Neural crest cell (in vitro differentiated cells): ENCODE results near the gene RAP1GDS1. TPM values are rescaled to one million over a fixed set of nuclear protein-coding genes. Genes with fewer than 3 reads are reported as not detected.
"Not testable (repeated sequence)": the region's sequence is repeated elsewhere in the genome, so short reads cannot be mapped to it uniquely, and the experiment has no call there.

Experiments used
- DNase-seq: peaks from one replicate; pipeline ENCODE4 v3.0.0; 2021; ENCODE audit warnings: low read depth, mixed read lengths, low spot score
- H3K27ac Mint-ChIP-seq: one replicate; pipeline ENCODE4 v1.8.0; 2021; ENCODE audit warnings: mild to moderate bottlenecking, mixed read lengths; ENCODE audit not compliant: unreplicated experiment
- H3K27me3 Mint-ChIP-seq: 2 replicates; pipeline ENCODE4 v1.8.0; 2021; ENCODE audit warnings: low read depth, mild to moderate bottlenecking, mixed read lengths
- H3K36me3 Mint-ChIP-seq: 2 replicates; pipeline ENCODE4 v1.8.0; 2021; ENCODE audit warnings: low read depth, mild to moderate bottlenecking, mixed read lengths
- H3K4me1 Mint-ChIP-seq: 2 replicates; pipeline ENCODE4 v1.8.0; 2021; ENCODE audit warnings: mixed read lengths
- H3K4me3 Mint-ChIP-seq: one replicate; pipeline ENCODE4 v1.8.0; 2021; ENCODE audit warnings: mild to moderate bottlenecking, mixed read lengths
- H3K9me3 Mint-ChIP-seq: 2 replicates; pipeline ENCODE4 v1.8.0; 2021; ENCODE audit warnings: mixed read lengths
- CTCF ChIP-seq: fragments of 200-600 bp; sonication (generic); conservative IDR thresholded peaks from 2 replicates; pipeline ENCODE4 v1.5.0; 2021; ENCODE audit warnings: antibody characterized with exemption, mild to moderate bottlenecking
- total RNA-seq: library from RNA; stranded (reverse); gene quantifications from 2 replicates; pipeline ENCODE4 v1.2.1, GENCODE V29; 2021

The RAP1GDS1 gene
- total RNA-seq, 1 donor from 2014 or later, result 46.3 TPM

GRCh38 chr4:98275145-98275544, 14.0 kb downstream of the RAP1GDS1 start:
- Mint-ChIP-seq H3K4me3 (no peak overlapping the region), H3K9me3 (peaks cover 31% of the 10 kb centered on the region), H3K27ac (no peak overlapping the region), H3K4me1 (no peaks in the 10 kb centered on the region), H3K27me3 (no peaks in the 10 kb centered on the region), H3K36me3 (peaks cover 49% of the 10 kb centered on the region)
- no peak for DNase-seq
- TF ChIP-seq CTCF, result no peak

GRCh38 chr4:98283219-98284189, 22.3 kb downstream of the RAP1GDS1 start:
- no peak overlapping the region for H3K4me3 Mint-ChIP-seq
- H3K36me3 Mint-ChIP-seq, result peaks cover 22% of the 10 kb centered on the region
- H3K9me3 Mint-ChIP-seq, result peaks cover 6% of the 10 kb centered on the region
- no peak for DNase-seq
- TF ChIP-seq CTCF, result no peak
- H3K27ac Mint-ChIP-seq, result no peak overlapping the region
- no peaks in the 10 kb centered on the region for H3K27me3 Mint-ChIP-seq
- H3K4me1 Mint-ChIP-seq, result peaks cover 19% of the 10 kb centered on the region

GRCh38 chr4:98284640-98285046, 23.5 kb downstream of the RAP1GDS1 start:
- Mint-ChIP-seq H3K4me3 (no peak overlapping the region), H3K4me1 (peaks cover 19% of the 10 kb centered on the region)

GRCh38 chr4:98285676-98286075, 24.5 kb downstream of the RAP1GDS1 start:
- no peaks in the 10 kb centered on the region for H3K27me3 Mint-ChIP-seq
- no peak overlapping the region for H3K27ac Mint-ChIP-seq
- no peak for DNase-seq
- no peak for TF ChIP-seq CTCF
- H3K4me1 Mint-ChIP-seq, result peaks cover 22% of the 10 kb centered on the region
- H3K4me3 Mint-ChIP-seq, result no peak overlapping the region
- peaks cover 21% of the 10 kb centered on the region for H3K36me3 Mint-ChIP-seq
- H3K9me3 Mint-ChIP-seq, result peaks cover 6% of the 10 kb centered on the region

More at GRCh38 chr4:98284640-98285046, 23.5 kb downstream of the RAP1GDS1 start:
- Mint-ChIP-seq H3K36me3 (peaks cover 24% of the 10 kb centered on the region), H3K27ac (no peak overlapping the region), H3K9me3 (peaks cover 6% of the 10 kb centered on the region), H3K27me3 (no peaks in the 10 kb centered on the region)
- TF ChIP-seq CTCF, result no peak
- no peak for DNase-seq

- no peak overlapping the region for H3K27ac Mint-ChIP-seq
- no peaks in the 10 kb centered on the region for H3K9me3 Mint-ChIP-seq
- DNase-seq, result no peak
- peaks cover 29% of the 10 kb centered on the region for H3K4me1 Mint-ChIP-seq
- H3K27me3 Mint-ChIP-seq, result no peaks in the 10 kb centered on the region
- H3K36me3 Mint-ChIP-seq, result peaks cover 10% of the 10 kb centered on the region
- no peak for TF ChIP-seq CTCF
- H3K4me3 Mint-ChIP-seq, result no peak overlapping the region
Measured at GRCh38 chr4:98287328-98287727, 26.1 kb downstream of the RAP1GDS1 start.

- H3K27ac Mint-ChIP-seq, H3K27me3 Mint-ChIP-seq, H3K36me3 Mint-ChIP-seq, H3K9me3 Mint-ChIP-seq, DNase-seq, H3K4me3 Mint-ChIP-seq: not testable (repeated sequence)
- peaks cover 30% of the 10 kb centered on the region for H3K4me1 Mint-ChIP-seq
Measured at GRCh38 chr4:98288671-98289070, 27.5 kb downstream of the RAP1GDS1 start.
